Measurements from ENCODE around the gene DCAF5.
"Not testable (repeated sequence)": the region's sequence is repeated elsewhere in the genome, so short reads cannot be mapped to it uniquely, and the experiment has no call there.

DCAF5 gene

DNA sequence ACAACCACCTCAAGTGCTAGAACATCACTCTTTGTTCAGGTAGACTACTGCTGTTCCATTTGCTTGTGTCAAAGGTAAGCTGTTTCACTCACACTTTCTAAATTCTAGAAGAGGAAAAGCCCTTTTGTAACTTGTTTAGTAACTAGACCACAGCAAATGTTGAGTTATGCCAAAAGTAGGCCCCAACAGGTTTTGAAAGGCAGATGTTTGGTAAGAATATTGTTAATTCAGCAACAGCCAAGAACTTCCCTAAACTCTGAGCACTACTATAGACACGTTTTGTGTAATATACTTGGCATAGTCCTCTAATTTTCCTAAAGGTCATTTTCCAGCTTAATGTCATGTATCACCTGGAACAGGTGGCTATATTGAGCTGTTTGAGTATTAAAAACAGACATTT, 79.0 kb downstream of the DCAF5 start:
- DNase-seq (ENCODE audit: low read depth in 1 of 2, low spot score in 1 of 2): no peak

- no peak for DNase-seq (ENCODE audit: low read depth in 1 of 2, low spot score in 1 of 2)
Observed at GRCh38 chr14:69073429-69073828, 79.5 kb downstream of the DCAF5 start.

DNA sequence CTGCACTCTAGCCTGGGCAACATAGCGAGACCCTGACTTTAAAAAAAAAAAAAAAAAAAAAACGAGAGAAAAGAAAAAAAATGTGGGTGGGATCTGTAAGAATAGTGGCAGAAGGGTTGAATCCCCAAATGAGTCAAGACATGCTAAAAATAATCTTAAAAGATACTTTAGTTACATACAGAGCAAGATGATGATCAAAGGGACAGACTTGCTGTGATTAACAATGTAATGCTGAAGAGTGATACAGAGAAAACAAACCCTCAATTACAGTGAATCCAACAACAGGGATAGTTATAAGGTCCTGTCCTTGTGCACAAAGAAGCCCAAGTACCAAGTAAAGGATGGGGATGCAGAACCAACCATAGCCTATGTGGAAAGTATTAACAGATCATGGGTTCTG, 80.3 kb downstream of the DCAF5 start:
- no peak for DNase-seq (ENCODE audit: low read depth in 1 of 2, low spot score in 1 of 2)

- DNase-seq (ENCODE audit: low read depth in 1 of 2, low spot score in 1 of 2): no peak
Observed at GRCh38 chr14:69068744-69069421, 84.0 kb downstream of the DCAF5 start.

DNA sequence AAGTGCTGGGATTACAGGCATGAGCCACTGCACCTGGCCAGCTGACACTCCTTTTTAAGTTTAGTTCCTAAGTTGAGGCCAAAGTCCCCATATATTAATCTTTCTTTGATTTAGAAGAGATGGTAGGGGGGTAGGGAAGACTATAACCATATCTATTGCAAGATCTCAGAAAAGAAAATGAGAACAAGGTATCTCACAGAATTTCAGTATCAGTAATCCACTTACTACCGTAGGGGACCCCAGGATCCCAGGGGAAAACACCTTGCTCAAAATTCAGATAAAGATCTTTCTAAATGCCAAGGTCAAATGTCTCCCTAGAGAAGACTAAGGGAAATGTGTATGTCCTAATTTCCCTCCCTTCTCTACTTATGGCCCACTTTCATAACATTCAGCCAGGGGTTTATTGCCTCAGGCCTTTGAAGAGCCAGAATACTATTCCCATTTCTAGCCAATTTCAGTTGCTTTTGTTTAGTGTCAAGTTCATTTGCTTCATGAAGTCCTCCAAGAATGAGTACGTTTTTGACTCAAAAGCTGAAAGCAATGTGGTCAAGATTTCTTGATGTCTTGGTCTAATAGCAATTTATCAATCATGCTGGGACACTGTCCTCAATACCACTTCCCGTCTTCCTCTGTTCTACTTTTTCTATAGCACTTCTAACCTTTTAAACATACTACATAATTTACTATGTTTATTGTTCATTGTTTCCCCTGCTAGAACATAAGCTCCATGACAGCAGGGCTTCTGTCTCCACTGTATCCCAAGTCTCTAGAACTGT, 86.3 kb downstream of the DCAF5 start:
- DNase-seq (ENCODE audit: low read depth in 1 of 2, low spot score in 1 of 2): no peak

DNA sequence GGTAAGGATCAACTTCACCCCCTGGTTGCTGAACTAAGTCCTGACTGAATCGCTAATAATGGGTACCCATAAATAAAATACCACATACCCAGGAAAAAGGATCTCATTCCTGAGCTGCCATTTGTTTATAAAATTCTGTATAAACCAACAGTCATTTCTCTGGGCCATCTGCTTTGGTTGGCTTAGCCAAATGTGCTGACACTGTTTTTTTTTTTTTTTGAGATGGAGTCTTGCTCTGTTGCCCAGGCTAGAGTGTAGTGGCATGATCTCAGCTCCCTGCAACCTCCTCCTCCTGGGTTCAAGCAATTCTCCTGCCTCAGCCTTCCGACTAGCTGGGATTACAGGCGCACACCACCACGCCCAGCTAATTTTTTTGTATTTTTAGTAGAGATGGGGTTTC, 87.0 kb downstream of the DCAF5 start:
- DNase-seq (ENCODE audit: low read depth in 1 of 2, low spot score in 1 of 2): not testable (repeated sequence)

DNA sequence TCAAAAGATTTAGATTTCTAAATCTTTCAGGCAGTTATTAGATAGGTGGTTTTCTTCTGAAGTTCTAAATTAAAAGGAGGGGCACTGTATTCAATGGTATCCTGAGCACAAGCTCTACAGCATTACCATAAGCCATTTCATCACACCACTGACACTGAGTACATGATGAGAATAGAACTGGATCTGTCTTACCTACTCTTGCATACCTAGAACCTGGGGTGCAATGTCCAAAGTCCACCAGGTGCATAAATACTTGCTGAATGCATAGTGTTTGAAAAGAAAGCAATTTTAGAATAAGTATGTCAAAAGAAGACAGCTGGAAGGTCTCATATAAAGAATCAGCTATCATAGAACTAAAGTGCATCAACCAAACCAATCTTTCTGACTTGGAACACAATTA, 88.3 kb downstream of the DCAF5 start:
- DNase-seq (ENCODE audit: low read depth in 1 of 2, low spot score in 1 of 2): no peak

GRCh38 chr14:69059658-69060623, 93.0 kb downstream of the DCAF5 start:
- no peak for DNase-seq (ENCODE audit: low read depth in 1 of 2, low spot score in 1 of 2)

- DNase-seq (ENCODE audit: low read depth in 1 of 2, low spot score in 1 of 2): no peak
Observed at GRCh38 chr14:69055999-69056788, 96.7 kb downstream of the DCAF5 start.

DNA sequence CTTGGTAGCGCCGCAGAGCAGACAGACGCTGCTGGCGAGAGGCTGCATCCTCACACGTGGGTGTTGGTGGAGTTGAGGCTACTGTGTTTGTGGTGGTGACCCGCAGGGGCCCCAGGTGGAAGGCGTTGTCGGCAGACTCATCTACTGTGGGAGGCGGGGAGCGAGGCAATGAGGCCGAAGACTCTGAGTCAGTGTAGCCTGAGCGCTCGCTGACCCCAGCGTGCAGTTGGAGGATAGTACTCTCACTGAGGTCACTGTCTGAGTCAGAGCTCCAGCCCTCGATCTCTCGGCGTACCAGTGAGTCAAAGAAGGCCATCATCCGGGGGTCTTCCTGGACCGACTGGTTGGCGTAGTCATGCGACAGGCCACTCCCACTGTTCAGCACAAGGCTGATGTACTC, 97.8 kb downstream of the DCAF5 start:
- no peak for DNase-seq (ENCODE audit: low read depth in 1 of 2, low spot score in 1 of 2)

DNA sequence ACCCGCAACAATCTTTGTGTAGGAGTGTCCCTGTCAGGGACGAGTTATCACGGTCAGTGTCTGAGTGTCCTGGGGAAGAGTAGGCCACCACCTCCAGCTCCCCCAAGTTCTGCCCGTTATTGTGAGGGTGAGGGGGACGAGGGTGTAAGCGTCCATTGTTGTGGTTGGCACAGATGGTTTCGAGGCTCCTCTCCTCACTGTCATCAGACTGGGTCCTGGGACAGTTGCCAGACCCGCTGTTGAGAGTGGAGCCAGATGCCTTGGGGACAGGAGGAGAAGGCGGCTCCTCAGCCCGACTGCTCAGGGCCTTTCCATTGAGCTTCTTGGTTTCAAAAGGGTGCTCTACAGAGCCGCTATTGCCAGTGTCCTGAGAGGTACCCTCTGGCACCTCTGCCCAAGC, 98.9 kb downstream of the DCAF5 start:
- no peak for DNase-seq (ENCODE audit: low read depth in 1 of 2, low spot score in 1 of 2)

- no peak for DNase-seq (ENCODE audit: low read depth in 1 of 2, low spot score in 1 of 2)
Observed at GRCh38 chr14:69052181-69052601, 100.7 kb downstream of the DCAF5 start.

GRCh38 chr14:69050240-69051184, 102.4 kb downstream of the DCAF5 start:
- DNase-seq (ENCODE audit: low read depth in 1 of 2, low spot score in 1 of 2): no peak

DNA sequence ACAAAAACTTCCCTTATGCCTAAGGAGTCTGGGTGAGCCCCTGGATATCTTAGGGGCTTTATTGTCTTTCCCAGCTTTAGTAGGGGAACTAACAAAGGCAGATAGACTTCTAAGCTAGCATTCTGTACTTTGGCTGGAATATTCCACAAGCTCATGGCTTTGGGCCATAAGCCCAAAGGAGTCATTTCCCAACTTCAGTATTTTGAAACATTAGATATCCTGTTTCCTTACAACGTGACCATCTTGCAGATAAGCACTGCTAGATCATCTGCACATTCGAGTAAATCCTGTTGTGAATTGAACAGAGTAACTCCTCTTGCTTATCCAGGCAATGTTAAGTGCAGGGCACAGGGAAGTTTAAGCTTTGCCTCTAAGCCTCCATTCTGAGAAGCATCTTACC, 103.2 kb downstream of the DCAF5 start:
- DNase-seq (ENCODE audit: low read depth in 1 of 2, low spot score in 1 of 2): no peak

DNA sequence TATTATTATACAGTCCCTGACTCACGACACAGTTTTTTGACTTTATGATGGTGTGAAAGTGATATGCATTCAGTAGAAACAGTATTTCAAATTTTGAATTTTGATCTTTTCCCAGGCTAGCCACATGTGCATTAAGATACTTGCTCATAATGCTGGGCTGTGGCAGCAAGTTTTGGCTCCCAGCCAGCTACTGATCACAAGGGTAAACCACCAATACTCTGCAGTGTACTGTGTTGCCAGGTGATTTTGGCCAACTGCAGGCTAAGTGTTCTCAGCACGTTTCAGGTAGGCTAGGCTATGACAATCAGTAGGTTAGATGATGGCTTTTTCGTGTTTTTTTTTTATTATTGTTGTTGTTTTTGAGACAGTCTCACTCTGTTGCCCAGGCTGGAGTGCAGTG, 104.5 kb downstream of the DCAF5 start:
- DNase-seq (ENCODE audit: low read depth in 1 of 2, low spot score in 1 of 2): no peak

GRCh38 chr14:69047255-69047654, 105.7 kb downstream of the DCAF5 start:
- DNase-seq (ENCODE audit: low read depth in 1 of 2, low spot score in 1 of 2): no peak

- no peak for DNase-seq (ENCODE audit: low read depth in 1 of 2, low spot score in 1 of 2)
Observed at GRCh38 chr14:69046476-69046860, 106.5 kb downstream of the DCAF5 start.

- no peak for DNase-seq (ENCODE audit: low read depth in 1 of 2, low spot score in 1 of 2)
Observed at GRCh38 chr14:69045857-69046475, 107.0 kb downstream of the DCAF5 start.

- no peak for DNase-seq (ENCODE audit: low read depth in 1 of 2, low spot score in 1 of 2)
Observed at GRCh38 chr14:69044965-69045555, 107.9 kb downstream of the DCAF5 start.

Data from activated CD4-positive, alpha-beta T cell treated with anti-CD3 and anti-CD28 coated beads, Interleukin-2, amount 50 U/mL, for 24 hours (primary cell).